HG03139 (cell line): ENCODE results near the gene GRID1.

Source experiments
- ATAC-seq: cut with Tn5 transposase; IDR thresholded peaks from one replicate; pipeline ENCODE4 v1.9.1; 2021; ENCODE audit not compliant: unreplicated experiment

Gene GRID1

DNA sequence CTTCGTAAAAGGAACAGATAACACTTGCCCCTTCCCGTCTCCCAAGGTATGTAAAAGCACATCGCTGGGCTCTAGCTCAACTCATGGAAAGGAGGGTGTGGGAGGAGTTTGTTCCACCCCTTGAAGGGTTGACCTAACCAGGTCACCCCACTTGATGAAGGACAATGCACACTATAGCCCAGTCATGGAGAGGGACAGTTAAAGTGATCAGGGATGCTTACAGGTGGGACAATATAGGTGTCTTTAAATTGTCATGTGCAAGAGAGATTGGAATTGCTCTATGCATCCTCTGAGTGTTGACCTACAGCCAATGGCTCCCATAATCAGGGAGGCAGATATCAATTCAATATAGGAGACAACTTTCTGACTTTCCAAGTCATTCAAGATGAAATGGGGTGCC is 448.2 kb downstream of the GRID1 start:
- ATAC-seq = no peak

DNA sequence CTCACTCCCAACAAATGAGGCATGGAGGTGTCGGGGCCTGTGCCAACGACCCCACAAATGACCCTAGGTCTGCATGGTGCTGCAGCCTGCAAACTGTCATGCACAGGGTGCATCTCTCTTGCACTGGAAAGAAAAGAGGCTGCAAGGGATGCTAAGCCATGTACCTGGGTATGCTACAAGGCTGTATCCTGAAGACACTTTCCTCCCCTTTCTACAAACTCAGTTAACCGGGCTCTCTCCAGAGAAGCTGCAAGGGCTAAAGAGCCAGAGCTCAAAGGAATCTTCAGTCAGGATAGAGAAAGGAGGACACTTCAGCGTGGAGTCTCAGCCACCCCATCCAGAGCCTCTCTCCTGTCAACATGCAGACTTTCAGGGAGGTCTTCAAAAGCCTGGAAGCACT is 449.0 kb downstream of the GRID1 start:
- no peak for ATAC-seq

DNA sequence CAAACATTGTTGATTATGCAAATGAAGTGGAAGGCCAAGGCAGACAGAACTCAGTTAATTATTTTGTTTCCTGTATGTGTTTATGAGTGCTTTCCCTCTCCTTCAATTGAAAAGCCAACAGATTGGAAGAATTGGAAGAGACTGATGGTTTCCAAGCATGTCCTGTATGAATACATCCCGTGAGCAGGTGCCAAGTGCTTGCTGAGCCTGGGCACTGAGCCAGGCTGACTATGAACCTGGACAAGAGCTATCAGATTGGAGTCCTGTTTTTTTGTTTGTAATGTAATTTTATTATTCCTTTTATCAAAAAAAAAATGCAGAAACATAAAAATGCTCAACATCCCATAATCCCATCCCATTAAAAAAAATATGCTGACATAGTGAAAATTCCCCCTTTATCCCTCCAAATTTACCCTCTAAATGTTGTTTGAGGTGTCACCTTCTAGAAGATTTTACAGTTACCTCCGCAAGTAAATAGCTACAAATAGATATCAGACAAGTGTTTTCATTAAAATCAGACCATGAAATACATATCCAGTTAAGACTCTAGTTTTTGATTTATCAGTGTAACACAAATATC is 449.5 kb downstream of the GRID1 start:
- ATAC-seq = no peak

DNA sequence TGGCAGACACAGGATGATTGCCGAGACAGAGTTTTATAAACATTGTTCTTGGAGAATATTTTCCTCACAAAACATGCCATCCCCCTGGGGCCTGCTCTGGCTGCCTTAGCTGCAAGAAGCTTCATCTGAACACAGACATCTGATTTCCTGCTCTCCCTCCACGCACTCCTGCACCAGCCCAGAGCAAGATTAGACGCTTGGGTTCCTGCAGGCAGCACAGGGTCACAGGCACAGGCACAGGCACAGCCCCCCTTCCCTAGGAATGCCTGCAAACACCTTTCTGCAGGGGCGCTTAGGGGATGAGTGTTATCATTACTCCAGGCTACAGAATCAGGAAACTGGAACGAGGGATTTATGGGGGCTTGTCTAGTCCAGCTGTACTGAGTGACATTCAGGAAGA is 450.3 kb downstream of the GRID1 start:
- no peak for ATAC-seq

DNA sequence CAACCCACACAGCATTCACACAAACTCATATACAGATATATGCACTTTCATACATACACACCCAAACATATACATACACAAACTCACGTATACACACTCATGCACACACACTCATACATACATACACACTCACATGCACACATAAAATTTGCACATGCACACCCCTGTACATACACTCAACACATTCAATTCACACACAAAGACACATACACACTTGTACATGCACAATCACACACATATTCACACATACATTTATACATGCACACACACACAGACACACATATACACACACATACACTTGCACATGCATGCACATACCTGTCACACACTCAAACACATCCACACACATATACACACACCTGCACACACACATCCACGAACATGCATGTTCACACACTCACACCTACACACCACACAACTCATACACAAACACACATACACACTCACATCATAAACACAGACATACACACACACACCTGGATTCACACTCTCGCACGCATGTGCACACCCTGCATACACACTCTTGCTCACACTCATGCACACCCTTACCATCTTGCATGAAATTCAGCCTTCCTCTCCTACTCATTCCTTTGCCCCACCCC is 451.2 kb downstream of the GRID1 start:
- no peak for ATAC-seq

DNA sequence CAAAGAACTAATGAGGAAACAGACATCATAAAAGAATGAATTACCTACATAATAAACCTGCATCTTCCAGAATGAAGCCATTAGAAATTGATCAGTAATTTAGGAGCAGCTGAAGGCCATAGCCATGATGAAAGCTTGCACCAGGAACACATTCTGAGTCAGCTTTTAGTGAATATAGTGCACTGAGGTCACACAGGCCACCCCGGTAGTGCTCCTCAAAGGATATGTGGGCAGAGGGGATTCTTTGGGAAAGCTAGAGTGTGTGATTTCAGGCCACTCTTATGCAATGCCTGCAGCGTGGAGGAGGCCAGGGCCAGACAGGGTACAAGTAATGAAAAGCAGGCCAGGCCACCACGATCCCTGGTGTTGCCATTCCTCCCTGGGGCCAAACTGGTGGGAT is 451.9 kb downstream of the GRID1 start:
- no peak for ATAC-seq

DNA sequence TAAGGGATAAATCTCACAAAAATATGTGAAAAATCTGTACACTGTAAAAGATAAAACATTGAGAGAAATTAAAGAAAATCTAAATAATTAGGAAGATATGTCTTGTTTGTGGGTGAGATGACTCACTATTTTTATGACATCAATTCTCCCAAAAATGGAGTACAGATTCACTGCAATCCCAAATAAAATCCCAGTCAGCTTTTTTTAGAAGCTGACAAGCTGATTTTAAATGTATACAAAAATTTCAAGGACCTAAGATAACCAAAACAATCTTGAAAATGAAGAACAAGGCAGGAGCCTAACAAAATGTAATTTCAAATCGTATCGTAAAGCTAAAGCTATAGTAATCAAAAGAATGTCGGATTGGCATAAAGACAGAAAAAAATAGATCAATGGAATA is 458.1 kb downstream of the GRID1 start:
- no peak for ATAC-seq

DNA sequence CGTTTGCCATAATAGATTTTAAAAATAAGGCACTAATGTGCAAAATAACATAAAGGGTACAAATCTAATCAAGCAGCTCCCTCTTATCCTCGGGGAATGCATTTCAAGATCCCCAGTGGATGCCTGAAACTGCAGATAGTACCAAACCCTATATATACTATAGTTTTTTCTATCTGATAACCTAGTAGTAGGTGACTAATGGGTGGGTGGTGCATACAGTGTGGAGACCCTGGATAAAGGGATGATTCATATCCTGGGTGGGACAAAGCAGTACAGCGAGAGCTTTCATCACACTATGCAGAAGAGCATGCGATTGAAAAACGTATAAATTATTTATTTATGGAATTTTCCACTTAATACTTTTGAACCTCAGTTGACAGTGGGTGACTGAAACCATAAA is 464.5 kb downstream of the GRID1 start:
- ATAC-seq = no peak

DNA sequence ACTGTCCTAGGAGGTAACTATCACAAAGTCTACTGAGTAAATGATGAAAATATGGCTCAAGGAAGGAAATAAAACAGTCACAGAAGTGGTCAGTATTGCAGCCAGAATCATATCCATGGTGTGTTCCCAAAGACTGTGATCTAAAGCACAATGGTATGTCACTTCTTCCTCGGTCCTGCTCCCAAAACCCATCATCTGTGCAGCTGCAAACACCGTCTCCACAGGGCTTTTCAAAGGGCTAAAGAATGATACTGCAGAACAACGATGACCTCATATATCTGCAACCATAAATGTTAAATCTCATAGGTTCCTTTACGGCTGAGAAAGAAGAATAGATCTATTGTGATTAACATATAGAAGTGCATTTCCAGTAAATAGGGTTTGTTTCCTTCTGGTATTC is 465.0 kb downstream of the GRID1 start:
- ATAC-seq = no peak

DNA sequence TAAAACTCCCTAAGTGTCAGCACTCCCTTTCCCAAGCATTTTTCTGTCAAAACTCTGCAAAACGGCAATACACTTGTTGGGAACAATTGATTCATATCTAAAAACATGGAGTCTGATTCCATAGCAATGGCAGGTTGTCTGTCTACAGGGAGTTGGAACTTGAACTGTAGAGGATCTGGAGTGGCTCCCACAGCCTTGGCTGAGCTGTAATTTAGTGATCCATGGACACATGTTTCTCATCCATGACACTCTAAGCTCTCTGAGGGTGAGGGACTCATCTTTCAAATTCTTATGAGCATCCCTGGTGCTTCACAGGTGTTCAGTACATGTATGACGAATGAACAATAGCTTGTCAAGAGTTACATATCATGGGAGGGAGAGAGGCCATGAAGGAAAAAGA is 466.1 kb downstream of the GRID1 start:
- ATAC-seq = no peak

DNA sequence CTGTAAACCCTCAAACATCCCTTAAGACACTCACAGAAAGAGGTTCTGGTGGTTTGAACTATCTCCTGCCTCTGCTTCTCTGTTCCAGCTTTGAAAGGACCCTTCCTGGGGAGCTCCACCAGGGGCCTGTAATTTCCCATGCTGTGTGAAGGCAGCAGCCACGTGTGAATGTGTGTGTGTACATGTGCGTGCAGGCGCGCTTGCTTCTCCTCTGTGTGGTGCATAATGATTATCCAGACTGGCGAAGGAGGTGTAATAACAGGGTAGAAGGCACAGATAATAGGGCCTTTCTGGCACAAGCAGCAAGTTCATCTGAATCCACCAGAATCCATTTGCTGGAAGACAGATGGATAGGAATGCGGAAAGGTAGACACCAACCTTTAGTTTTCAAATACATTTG is 466.5 kb downstream of the GRID1 start:
- no peak for ATAC-seq

DNA sequence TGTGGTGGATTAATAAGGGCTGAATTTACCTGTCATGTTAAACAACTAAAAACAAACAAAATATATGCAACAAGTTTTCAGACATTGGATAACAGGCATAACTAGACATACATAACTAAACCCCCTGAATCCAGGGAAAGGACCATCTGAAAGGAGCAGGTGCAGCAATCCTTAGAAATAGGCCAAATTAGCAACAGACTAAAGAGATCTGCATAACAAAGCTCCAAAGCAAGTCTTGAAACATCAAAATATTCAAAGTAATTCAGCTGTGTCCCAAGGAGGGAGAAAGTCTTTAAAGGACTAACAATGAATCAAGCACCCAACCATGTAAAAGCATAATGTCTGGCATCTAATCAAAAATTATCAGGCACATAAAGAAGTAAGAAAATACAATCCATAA is 475.1 kb downstream of the GRID1 start:
- no peak for ATAC-seq

DNA sequence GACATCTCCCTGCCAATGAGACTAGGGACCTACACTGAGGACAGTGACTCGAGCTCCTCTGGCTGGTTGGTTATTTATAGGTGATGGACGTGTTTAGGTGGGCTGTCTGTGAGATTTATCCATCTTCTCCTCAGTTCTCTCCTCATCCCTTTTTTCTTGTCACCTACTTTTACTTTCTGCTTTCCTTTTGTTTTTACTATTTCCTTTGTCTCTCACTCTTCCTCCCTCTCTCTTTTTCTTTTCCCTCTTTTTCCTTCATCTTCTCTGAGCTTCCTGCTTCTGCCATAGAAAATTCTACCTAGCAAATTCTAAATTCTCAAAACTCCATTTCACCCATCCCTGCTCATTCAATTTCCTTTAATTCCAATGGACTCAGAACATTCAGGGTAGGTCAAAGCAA is 478.0 kb downstream of the GRID1 start:
- ATAC-seq = no peak

DNA sequence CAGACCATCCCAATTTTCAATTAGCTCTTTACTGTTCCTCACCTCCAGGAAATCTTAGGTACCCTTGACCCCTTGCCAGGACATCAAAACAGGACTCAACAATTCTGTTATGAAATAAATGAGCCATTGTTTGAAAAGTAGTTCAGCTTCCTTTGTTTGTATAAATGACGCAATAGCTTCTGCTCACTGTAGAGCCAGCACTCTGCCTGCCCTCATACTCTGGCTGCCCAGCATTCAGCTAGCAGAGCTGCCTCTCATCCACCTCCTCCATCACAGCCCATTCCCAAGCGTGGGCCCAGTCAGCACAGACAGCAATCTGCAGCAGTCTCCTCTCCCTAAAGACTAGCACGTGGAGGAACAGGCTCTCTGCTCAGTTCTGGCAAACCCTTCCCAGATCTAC is 478.6 kb downstream of the GRID1 start:
- ATAC-seq = no peak

DNA sequence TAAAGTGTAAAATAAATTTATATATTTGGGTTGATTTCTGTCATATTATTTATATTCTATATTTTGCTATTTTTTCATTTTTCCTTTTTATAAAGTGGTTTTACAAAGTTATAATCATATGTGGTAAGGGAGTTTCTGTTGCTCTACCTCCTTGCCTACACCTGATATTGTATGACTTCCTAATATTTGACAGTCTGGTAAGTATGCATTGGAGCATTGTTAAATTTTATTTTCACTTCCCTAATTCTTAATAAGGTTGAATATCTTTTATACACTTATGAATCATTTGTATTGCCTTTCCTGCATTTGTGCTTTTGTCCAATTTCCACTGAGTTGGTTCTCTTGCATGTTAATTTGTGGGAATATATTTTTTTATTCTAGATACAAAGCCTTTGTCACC is 492.4 kb downstream of the GRID1 start:
- ATAC-seq = no peak

DNA sequence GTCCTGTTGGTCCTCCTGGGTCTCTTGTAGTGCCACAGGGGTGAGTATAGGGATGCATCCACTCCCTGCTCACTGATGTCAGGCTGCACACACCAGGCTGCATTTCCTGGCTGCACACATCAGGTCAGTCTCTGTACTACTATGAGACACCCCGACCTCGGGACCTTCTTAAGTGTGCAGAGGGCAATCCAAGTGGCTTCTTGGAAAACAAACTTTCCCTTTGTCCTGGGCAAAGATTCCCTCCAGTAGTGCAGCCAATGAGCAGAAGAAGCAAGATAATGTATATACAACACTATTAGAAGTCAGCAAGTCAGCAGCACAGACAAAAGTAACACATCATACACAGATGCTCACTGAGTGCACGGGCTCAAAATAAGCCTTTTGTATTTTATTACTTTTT is 493.5 kb downstream of the GRID1 start:
- no peak for ATAC-seq

DNA sequence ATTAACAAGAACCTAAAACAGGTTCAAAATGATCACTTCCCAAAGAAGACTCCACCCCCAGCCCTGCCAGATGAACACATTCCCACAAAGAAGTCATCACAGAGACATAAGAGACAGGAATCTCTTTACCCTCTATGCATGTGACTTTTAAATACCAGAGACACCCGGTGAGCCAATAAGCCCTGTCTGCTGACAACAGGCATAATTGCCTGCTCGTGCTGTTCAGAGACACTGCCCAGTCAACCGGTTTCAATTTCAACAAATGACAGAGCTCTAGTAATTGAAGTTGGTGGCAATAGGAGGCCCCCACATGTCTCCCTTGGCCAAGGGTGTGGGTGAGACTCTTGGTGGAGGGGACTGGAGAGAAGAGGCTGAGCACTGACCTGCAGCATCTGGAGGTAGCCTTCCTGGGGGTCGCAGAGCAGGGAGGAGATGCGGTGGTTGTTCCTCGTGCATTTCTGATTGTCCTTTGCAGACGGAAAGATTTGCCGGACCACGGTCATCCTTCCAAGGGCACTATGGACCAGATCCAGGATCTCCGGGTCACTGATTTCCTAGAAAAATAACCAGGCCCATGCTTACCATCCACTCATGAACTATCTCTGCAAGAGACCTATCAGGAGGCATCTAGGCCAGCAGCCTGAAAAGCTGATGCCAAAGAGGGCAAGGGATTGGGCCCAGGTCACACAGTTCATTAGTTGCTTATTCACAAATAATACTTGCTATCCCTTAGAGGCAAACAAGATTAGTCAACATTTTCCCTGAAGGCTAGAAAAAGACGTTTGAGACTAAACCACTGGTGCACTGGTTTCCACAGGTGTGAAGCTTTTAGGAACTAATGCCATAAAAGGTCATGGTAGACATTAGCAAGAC is 497.7 kb downstream of the GRID1 start:
- ATAC-seq = no peak

DNA sequence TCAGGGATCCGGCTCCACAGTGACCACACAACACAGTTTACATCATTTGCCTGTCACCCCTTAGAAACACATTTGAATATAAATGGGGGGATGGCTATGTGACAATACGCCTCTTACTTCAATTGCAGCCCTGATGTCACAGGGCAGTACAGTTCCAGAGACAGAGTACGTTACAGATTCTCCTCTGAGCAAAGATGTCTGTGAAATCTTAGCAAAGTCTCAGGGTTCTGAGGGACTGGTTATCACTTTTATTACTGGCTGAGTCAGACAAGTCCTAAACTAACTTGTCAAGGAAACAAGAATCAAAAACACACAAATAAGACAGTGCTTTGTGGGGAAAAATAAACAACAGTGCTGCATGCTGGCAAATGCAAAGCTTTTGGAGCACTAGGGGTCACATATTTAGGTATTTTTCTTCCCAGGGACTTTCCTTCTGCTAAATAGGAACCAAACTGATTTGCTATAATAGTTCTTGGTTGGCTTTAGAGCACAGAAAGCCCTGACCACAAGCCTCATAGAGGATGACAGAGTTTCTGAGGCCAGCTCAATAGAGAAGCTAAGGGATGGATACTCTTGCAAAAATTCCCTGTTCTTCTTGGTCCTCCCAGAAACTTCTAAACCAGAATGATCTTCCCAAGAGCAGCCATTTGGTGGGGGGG is 501.6 kb downstream of the GRID1 start:
- ATAC-seq = no peak

DNA sequence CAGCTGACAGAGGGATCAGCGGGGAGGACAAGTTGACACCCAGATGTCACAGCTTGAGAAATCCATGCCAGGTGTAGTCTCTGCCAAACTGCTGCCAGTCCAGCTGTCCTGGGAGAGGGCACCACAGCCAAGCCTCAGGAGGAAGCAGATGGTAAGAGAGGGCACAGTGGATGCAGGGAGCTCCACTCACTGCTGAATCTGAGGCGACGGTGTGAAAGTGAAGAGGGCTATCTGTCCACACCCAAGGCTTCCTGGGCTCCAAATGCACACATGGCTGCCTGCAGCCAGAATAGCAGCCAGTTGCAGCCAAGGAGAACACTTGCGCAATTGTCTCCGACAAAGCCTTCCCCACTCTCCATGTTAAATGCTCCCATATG is 502.4 kb downstream of the GRID1 start:
- ATAC-seq = no peak

DNA sequence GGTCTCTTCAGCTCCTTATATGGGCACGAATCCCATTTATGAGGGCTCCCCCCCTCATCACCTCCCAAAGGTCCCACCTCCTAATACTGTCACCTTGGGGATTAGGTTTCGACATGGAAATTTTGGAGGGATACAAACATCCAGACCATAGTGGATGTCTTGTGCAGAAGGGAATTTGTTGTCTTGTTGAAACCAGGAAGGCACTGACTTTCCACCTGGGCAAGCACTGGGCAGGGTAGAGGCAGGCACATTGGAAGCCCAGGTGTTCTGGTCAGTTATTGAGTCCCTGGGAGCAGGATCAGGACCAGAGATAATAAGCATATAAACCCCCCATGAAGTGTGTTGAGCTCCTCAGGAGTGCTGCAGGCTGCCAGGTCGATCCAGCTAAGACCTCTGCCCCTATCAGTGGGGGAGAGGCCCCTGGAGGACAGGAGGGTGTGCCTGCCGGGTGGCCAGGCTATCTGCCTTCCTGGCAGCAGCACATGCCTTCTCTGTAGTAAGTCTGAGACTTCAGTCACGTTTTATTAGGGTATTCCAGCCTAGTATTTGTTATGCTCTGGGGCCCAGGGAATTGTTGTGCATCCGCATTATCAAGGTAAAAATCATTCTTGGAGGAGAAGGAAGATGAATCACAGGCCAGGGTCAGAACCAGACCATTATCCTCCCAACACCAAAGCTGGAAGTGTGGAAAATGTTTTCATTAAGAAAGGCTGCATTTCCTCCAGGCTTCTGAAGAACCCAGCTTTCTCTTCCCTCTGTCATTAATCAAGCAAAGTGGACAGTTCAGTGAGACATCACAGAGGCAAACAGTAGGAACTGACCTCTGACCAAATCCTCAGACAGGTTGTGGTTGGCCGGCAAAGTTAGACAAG is 503.1 kb downstream of the GRID1 start:
- ATAC-seq = no peak

DNA sequence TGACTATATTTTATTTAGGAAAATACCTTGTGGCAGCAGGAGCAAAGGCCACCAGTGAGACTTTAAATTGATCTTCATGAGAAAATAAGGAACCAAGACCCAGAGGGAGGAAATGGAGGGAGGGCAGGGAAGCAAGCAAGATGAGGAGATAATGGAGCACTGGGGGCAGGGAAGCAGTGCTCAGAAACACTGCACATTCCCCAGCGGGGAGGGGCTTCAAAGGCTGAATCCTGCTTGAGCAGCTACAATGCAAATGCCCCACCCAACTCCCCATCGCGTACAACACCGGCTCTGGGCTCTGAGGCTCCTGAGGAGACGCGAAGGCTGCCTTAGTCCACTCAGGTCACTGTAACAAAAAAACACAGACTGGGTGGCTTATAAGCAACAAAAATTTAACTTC is 503.8 kb downstream of the GRID1 start:
- ATAC-seq = no peak
